NCI-H69 (cell line): ENCODE results near the gene STPG1.

Source experiments
- DNase-seq: peaks from one replicate; lab custom pipeline; 2025; lab: John Stamatoyannopoulos, UW

The STPG1 gene

GRCh38 chr1:24317956-24318614, 95.5 kb downstream of the STPG1 start:
- no peak for DNase-seq

- DNase-seq, result no peak
Measured at GRCh38 chr1:24317081-24317480, 96.5 kb downstream of the STPG1 start.

- DNase-seq, result peak; percentile 5
Measured at GRCh38 chr1:24316645-24317044, 96.9 kb downstream of the STPG1 start.

GRCh38 chr1:24315391-24315790, 98.2 kb downstream of the STPG1 start:
- no peak for DNase-seq

- peak; percentile 3 for DNase-seq
Measured at GRCh38 chr1:24311741-24312140, 101.8 kb downstream of the STPG1 start.

GRCh38 chr1:24311234-24311633, 102.3 kb downstream of the STPG1 start:
- DNase-seq, result no peak

GRCh38 chr1:24309762-24310485, 103.7 kb downstream of the STPG1 start:
- DNase-seq, result no peak

GRCh38 chr1:24308365-24309015, 105.1 kb downstream of the STPG1 start:
- no peak for DNase-seq
